Tibial nerve (tissue), 4 donors: ENCODE data around the gene RAB1A. TPM values are rescaled to one million over a fixed set of nuclear protein-coding genes. Genes with fewer than 3 reads are reported as not detected.
A peak's percentile ranks its signal among the peaks of the same experiment; 100 is the strongest.

Experiments
- DNase-seq, 2 donors: peaks; one replicate each; pipeline ENCODE4 v3.0.0-alpha.2; 2019; ENCODE audit warnings: low spot score in 2 of 2
- H3K27ac ChIP-seq, 4 donors: fragments of 200-600 bp; sonication (generic) in 3 of 4; one replicate each; pipeline ENCODE4 v1.5.1; 2017 to 2019; ENCODE audit warnings: mild to moderate bottlenecking in 1 of 4
- H3K27me3 ChIP-seq, 2 donors: fragments of 200-600 bp; sonication (generic) in 1 of 2; one replicate each; pipeline versions ENCODE4 v1.5.1 to v1.6.0; 2017 to 2019
- H3K36me3 ChIP-seq, 3 donors: fragments of 200-600 bp; sonication (generic); one replicate each; pipeline ENCODE4 v1.5.1; 2018 to 2019
- H3K4me1 ChIP-seq, 4 donors: fragments of 200-600 bp; sonication (generic) in 3 of 4; one replicate each; pipeline ENCODE4 v1.5.1; 2017 to 2019
- H3K4me3 ChIP-seq, 4 donors: fragments of 200-600 bp; sonication (generic) in 3 of 4; one replicate each; pipeline ENCODE4 v1.5.1; 2017 to 2019; ENCODE audit warnings: mild to moderate bottlenecking in 1 of 4, moderate library complexity in 1 of 4
- H3K9me3 ChIP-seq, 4 donors: fragments of 200-600 bp; sonication (generic) in 3 of 4; one replicate each; pipeline ENCODE4 v1.5.1; 2017 to 2019
- EP300 ChIP-seq, 2 donors: sonication (generic); formaldehyde crosslinking; IDR thresholded peaks; one replicate each; pipeline ENCODE4 v1.6.1; 2017; ENCODE audit warnings: antibody characterized with exemption in 2 of 2, mild to moderate bottlenecking in 1 of 2
- POLR2A ChIP-seq, 2 donors: fragments of 450-650 bp; IDR thresholded peaks; one replicate each; pipeline ENCODE4 v1.6.1; 2017; ENCODE audit warnings: antibody characterized with exemption in 2 of 2, mild to moderate bottlenecking in 2 of 2, moderate library complexity in 2 of 2
- WGBS, 2 donors: methylation state at CpG; one replicate each; pipeline ENCODE4 v1.1.5; 2018; 5-methylcytosine and 5-hydroxymethylcytosine counted together
- total RNA-seq, 4 donors: library from RNA; depleted of rRNA; stranded (reverse); fragments of >200 nt; gene quantifications; one replicate each; pipeline ENCODE4 v1.1.0, GENCODE V29; 2016
- TF ChIP-seq, protein P1 (sequence below), 5 experiments: fragments of 200-600 bp in 3 of 5; fragments of 450-650 bp in 2 of 5; sonication (generic) in 3 of 5; IDR thresholded peaks; one replicate each; pipeline ENCODE4 v1.5.1; 2016 to 2019; ENCODE audit warnings: antibody characterized with exemption in 5 of 5, mild to moderate bottlenecking in 3 of 5, moderate library complexity in 2 of 5

Gene RAB1A
- total RNA-seq, 4 donors from 2014 or later: 69.6 to 93.0 (median 81.6) TPM

DNA sequence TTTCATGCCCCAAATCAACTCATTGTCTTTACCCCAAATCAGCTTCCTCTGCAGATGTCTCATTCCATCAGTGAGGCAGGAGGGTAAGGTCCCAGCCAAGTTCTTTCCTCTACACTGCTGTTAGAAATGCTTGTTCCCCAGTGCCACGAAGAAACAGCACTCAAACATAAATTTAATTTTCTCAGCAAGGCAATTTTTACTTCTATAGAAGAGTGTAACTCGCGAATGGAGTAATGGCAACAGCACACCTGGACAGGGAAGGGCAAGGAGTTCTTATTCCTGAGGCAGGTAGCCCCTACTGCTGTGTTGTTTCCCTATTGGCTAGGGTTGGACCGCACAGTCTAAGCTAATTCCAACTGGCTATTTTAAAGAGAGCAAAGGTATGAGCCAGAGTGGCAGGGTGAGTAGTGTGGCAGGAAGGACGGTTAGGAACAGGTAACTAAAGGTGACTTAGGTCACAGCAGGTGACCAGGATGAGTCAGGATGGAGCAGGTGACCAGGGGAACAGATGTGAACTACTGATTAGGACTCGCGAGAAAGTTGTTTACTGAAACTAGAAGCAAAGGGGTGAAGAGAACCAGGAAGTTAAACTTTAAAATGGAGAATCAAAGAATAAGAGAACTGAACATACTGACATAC lies 85.7 kb downstream of the RAB1A start:
- 92 to 98% methylated on average over 7 of the region's 7 CpGs for WGBS, 2 donors
- peaks cover 0 to 5% (median 0%) of the 10 kb centered on the region in 4 donors for H3K4me1 ChIP-seq

GRCh38 chr2:65043001-65043400 lies 86.9 kb downstream of the RAB1A start:
- no peak overlapping the region for H3K27ac ChIP-seq
- no peak overlapping the region for H3K4me3 ChIP-seq
- DNase-seq: no peak
- TF ChIP-seq, protein P1, sequence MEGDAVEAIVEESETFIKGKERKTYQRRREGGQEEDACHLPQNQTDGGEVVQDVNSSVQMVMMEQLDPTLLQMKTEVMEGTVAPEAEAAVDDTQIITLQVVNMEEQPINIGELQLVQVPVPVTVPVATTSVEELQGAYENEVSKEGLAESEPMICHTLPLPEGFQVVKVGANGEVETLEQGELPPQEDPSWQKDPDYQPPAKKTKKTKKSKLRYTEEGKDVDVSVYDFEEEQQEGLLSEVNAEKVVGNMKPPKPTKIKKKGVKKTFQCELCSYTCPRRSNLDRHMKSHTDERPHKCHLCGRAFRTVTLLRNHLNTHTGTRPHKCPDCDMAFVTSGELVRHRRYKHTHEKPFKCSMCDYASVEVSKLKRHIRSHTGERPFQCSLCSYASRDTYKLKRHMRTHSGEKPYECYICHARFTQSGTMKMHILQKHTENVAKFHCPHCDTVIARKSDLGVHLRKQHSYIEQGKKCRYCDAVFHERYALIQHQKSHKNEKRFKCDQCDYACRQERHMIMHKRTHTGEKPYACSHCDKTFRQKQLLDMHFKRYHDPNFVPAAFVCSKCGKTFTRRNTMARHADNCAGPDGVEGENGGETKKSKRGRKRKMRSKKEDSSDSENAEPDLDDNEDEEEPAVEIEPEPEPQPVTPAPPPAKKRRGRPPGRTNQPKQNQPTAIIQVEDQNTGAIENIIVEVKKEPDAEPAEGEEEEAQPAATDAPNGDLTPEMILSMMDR (IDR thresholded peaks at IDR 0.05): no peak
- TF ChIP-seq POLR2A (IDR thresholded peaks at IDR 0.05) (no peak), EP300 (IDR thresholded peaks at IDR 0.05) (no peak)
- peaks cover 0 to 7% (median 0%) of the 10 kb centered on the region in 3 donors for H3K36me3 ChIP-seq
- peaks cover 0 to 5% (median 0%) of the 10 kb centered on the region in 4 donors for H3K4me1 ChIP-seq
- H3K27me3 ChIP-seq: no peaks in the 10 kb centered on the region
- WGBS, 2 donors: 51 to 71% methylated on average over 2 of the region's 2 CpGs
- peaks cover 0 to 7% (median 0%) of the 10 kb centered on the region in 4 donors for H3K9me3 ChIP-seq

More for the DNA sequence above, 85.7 kb downstream of the RAB1A start:
- Histone ChIP-seq H3K9me3 (peaks cover 0 to 7% (median 0%) of the 10 kb centered on the region in 4 donors), H3K27ac (no peak overlapping the region), H3K36me3 (peaks cover 0 to 7% (median 0%) of the 10 kb centered on the region in 3 donors), H3K27me3 (no peaks in the 10 kb centered on the region), H3K4me3 (no peak overlapping the region)
- TF ChIP-seq, protein P1 (IDR thresholded peaks at IDR 0.05): no peak
- TF ChIP-seq EP300 (IDR thresholded peaks at IDR 0.05): no peak
- no peak for TF ChIP-seq POLR2A (IDR thresholded peaks at IDR 0.05)
- no peak for DNase-seq

DNA sequence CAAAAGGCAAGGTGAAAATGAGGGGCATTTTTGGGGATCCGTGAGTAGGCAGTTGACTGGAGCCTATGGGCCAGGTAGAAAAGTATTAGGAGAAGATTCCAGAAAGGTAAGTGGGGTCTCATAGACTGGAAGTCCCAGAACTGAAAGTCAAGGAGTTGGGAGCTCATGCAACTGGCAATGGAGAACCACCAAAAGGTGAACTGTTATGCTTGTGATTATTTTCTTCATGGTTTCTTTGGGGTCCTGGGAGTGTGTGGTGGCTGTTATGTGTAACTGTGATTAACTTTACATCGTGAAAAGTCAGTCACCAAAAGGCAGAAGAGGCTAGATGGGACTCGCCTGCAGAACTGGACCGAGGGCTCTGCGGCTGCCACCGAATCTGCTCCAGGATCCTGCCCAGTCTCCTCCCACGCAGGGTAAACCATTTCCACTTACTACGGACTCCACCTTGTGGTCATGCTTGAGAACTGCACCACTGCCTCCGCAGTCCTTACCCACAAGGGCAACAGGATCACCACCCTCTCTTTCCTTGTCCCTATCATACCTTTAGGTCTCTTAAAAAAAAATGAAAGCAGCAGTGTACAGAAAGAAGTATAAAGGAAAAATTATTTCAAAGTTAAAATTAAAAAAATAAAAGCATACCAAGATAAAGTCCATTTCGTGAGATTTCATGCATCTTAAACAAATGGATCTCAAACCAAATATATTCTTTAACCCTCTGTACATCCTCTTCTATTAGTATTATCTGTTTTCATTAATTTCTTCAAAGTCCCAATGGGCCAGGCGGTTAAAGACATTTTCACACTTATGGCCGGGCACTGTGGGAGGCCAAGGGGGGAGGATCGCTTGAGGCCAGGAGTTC lies 89.3 kb downstream of the RAB1A start:
- peaks cover 0 to 7% (median 0%) of the 10 kb centered on the region in 4 donors for H3K9me3 ChIP-seq
- no peaks in the 10 kb centered on the region for H3K27me3 ChIP-seq
- 31% methylated on average over 13 of the region's 13 CpGs for WGBS, 2 donors
- H3K4me1 ChIP-seq: peaks cover 0 to 5% (median 0%) of the 10 kb centered on the region in 4 donors
- peak overlapping the region in 1 of 4 donors; percentile 13 for H3K4me3 ChIP-seq
- no peak overlapping the region for H3K27ac ChIP-seq
- peak; percentile 86 to 94 for DNase-seq
- TF ChIP-seq POLR2A (IDR thresholded peaks at IDR 0.05) (no peak), EP300 (IDR thresholded peaks at IDR 0.05) (peak in 1 of 2 donors; percentile 58)
- TF ChIP-seq, protein P1 (IDR thresholded peaks at IDR 0.05): peak; percentile 89 to 96 (median 93)
- H3K36me3 ChIP-seq: peaks cover 0 to 7% (median 0%) of the 10 kb centered on the region in 3 donors

DNA sequence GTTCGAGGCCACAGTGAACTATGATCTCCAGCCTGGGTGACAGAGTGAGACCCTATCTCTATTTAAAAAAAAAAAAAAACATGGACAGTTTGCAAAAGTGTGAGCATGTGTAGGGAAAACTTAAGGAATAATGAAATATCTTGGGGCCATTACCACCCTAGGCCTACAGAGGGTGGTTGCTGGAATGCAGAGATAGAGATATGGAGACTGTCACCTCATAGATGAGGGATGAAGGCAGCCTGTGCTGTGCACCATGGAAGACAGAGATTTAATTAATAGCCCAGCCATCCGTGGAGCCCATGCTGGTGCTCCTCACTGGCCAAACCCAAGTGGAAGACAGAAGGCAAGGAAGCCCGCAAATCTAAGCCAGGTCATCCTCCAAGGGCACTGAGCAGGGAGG lies 90.3 kb downstream of the RAB1A start:
- Histone ChIP-seq H3K4me1 (peaks cover 0 to 5% (median 0%) of the 10 kb centered on the region in 4 donors), H3K36me3 (peaks cover 0 to 7% (median 0%) of the 10 kb centered on the region in 3 donors), H3K27ac (no peak overlapping the region), H3K9me3 (peaks cover 0 to 7% (median 0%) of the 10 kb centered on the region in 4 donors), H3K4me3 (no peak overlapping the region), H3K27me3 (no peaks in the 10 kb centered on the region)
- 87 to 95% methylated on average over 3 of the region's 3 CpGs for WGBS, 2 donors
- TF ChIP-seq, protein P1 (IDR thresholded peaks at IDR 0.05): no peak
- TF ChIP-seq POLR2A (IDR thresholded peaks at IDR 0.05) (no peak), EP300 (IDR thresholded peaks at IDR 0.05) (no peak)
- DNase-seq: no peak
